Spinal cord (tissue), 10 donors: Measurements from ENCODE around the gene TMEM62. TPM values are rescaled to one million over a fixed set of nuclear protein-coding genes. Genes with fewer than 3 reads are reported as not detected.

Experiments
- DNase-seq, 6 donors: peaks; one replicate each; pipeline versions ENCODE4 v3.0.0 to v3.0.0-alpha.2; 2013 to 2015; ENCODE audit warnings: low spot score in 6 of 6, low read depth in 4 of 6
- H3K27ac ChIP-seq: one replicate; pipeline ENCODE4 v1.5.1; 2013; ENCODE audit warnings: low read depth, low read length, control low read depth
- H3K27me3 ChIP-seq: one replicate; pipeline ENCODE4 v1.6.1; 2013; ENCODE audit warnings: low read length; ENCODE audit not compliant: control insufficient read depth, insufficient read depth
- H3K36me3 ChIP-seq: one replicate; pipeline ENCODE4 v1.6.1; 2013; ENCODE audit warnings: low read length; ENCODE audit not compliant: control insufficient read depth, insufficient read depth
- H3K4me1 ChIP-seq: one replicate; pipeline ENCODE4 v1.6.1; 2013; ENCODE audit warnings: low read length; ENCODE audit not compliant: control insufficient read depth, insufficient read depth
- H3K4me3 ChIP-seq: one replicate; pipeline ENCODE4 v1.5.1; 2013; ENCODE audit warnings: low read depth, low read length, control low read depth
- H3K9me3 ChIP-seq: one replicate; pipeline ENCODE4 v1.6.1; 2013; ENCODE audit warnings: low read length; ENCODE audit not compliant: control insufficient read depth, insufficient read depth
- WGBS: methylation state at CpG from one replicate; pipeline ENCODE4 v1.1.5; 2013; ENCODE audit warnings: missing lambda C conversion rate; ENCODE audit not compliant: insufficient coverage; 5-methylcytosine and 5-hydroxymethylcytosine counted together
- polyA plus RNA-seq, 2 donors: library from polyadenylated mRNA; unstranded; fragments of 120-200 nt; gene quantifications; one replicate each; pipeline ENCODE4 v1.2.1, GENCODE V29; 2013; ENCODE audit not compliant: insufficient read length in 2 of 2
- total RNA-seq, 2 donors: library from RNA; depleted of rRNA in 1 of 2; stranded (reverse); fragments of 120-200 nt in 1 of 2; fragments of >200 nt in 1 of 2; gene quantifications; one replicate each; pipeline versions ENCODE4 v1.2.3 to v1.2.4, GENCODE V29; 2013 to 2014
- donor health status: healthy.

The TMEM62 gene
- total and polyA plus RNA-seq, 4 donors, result 14.8 to 28.3 (median 25.2) TPM

GRCh38 chr15:43212951-43213350 lies 79.6 kb downstream of the TMEM62 start:
- Histone ChIP-seq H3K4me3 (no peak overlapping the region), H3K27ac (no peak overlapping the region), H3K36me3 (no peaks in the 10 kb centered on the region), H3K27me3 (no peaks in the 10 kb centered on the region), H3K9me3 (no peaks in the 10 kb centered on the region), H3K4me1 (no peaks in the 10 kb centered on the region)
- no peak for DNase-seq

GRCh38 chr15:43213466-43213865 lies 80.1 kb downstream of the TMEM62 start:
- Histone ChIP-seq H3K4me1 (no peaks in the 10 kb centered on the region), H3K4me3 (no peak overlapping the region), H3K27me3 (no peaks in the 10 kb centered on the region), H3K36me3 (no peaks in the 10 kb centered on the region), H3K9me3 (no peaks in the 10 kb centered on the region), H3K27ac (no peak overlapping the region)
- WGBS, result 74% methylated on average over 5 of the region's 5 CpGs
- DNase-seq, result no peak

GRCh38 chr15:43214169-43214568 lies 80.8 kb downstream of the TMEM62 start:
- Histone ChIP-seq H3K27me3 (no peaks in the 10 kb centered on the region), H3K36me3 (no peaks in the 10 kb centered on the region), H3K4me1 (no peaks in the 10 kb centered on the region), H3K27ac (no peak overlapping the region), H3K9me3 (no peaks in the 10 kb centered on the region), H3K4me3 (no peak overlapping the region)
- 65% methylated on average over 8 of the region's 8 CpGs for WGBS
- DNase-seq, result no peak

GRCh38 chr15:43214592-43215295 lies 81.4 kb downstream of the TMEM62 start:
- Histone ChIP-seq H3K4me1 (no peaks in the 10 kb centered on the region), H3K9me3 (no peaks in the 10 kb centered on the region), H3K4me3 (no peak overlapping the region), H3K27me3 (no peaks in the 10 kb centered on the region), H3K36me3 (no peaks in the 10 kb centered on the region), H3K27ac (no peak overlapping the region)
- 75% methylated on average over 1 of the region's 6 CpGs for WGBS
- no peak for DNase-seq

- no peak overlapping the region for H3K27ac ChIP-seq
- H3K4me3 ChIP-seq, result no peak overlapping the region
- no peaks in the 10 kb centered on the region for H3K4me1 ChIP-seq
- no peaks in the 10 kb centered on the region for H3K9me3 ChIP-seq
- no peaks in the 10 kb centered on the region for H3K36me3 ChIP-seq
- H3K27me3 ChIP-seq, result no peaks in the 10 kb centered on the region
- no peak for DNase-seq
- WGBS, result 88% methylated on average over 3 of the region's 7 CpGs
Measured at GRCh38 chr15:43215961-43216360, 82.6 kb downstream of the TMEM62 start.

- 43% methylated on average over 8 of the region's 13 CpGs for WGBS
- Histone ChIP-seq H3K27ac (no peak overlapping the region), H3K9me3 (no peaks in the 10 kb centered on the region), H3K4me3 (no peak overlapping the region), H3K36me3 (no peaks in the 10 kb centered on the region), H3K4me1 (no peaks in the 10 kb centered on the region), H3K27me3 (no peaks in the 10 kb centered on the region)
- DNase-seq, result peak in 1 of 6 donors; percentile 3
Measured at GRCh38 chr15:43218908-43219706, 85.7 kb downstream of the TMEM62 start.

GRCh38 chr15:43219929-43220928 lies 86.8 kb downstream of the TMEM62 start:
- no peak for DNase-seq
- H3K4me3 ChIP-seq, result no peak overlapping the region
- H3K36me3 ChIP-seq, result no peaks in the 10 kb centered on the region
- H3K27me3 ChIP-seq, result no peaks in the 10 kb centered on the region
- H3K4me1 ChIP-seq, result no peaks in the 10 kb centered on the region
- WGBS, result 85% methylated on average over 15 of the region's 16 CpGs
- no peaks in the 10 kb centered on the region for H3K9me3 ChIP-seq
- H3K27ac ChIP-seq, result no peak overlapping the region

GRCh38 chr15:43220991-43221403 lies 87.6 kb downstream of the TMEM62 start, which contains the start of gene EPB42:
TSS of gene EPB42 (minus strand) at chr15:43221018. CDS start at chr15:43220825, 193 bp downstream.
- no peaks in the 10 kb centered on the region for H3K27me3 ChIP-seq
- no peak within 1 kb of the TSS for H3K27ac ChIP-seq
- no peak within 1 kb of the TSS for H3K4me3 ChIP-seq
- DNase-seq, result no peak
- WGBS, result 74% methylated on average over 2 of the region's 3 CpGs
- H3K9me3 ChIP-seq, result no peaks in the 10 kb centered on the region
- no peaks in the 10 kb centered on the region for H3K4me1 ChIP-seq
- H3K36me3 ChIP-seq, result no peaks in the 10 kb centered on the region

GRCh38 chr15:43221422-43221821 lies 88.0 kb downstream of the TMEM62 start:
- Histone ChIP-seq H3K27ac (no peak overlapping the region), H3K9me3 (no peaks in the 10 kb centered on the region), H3K4me1 (no peaks in the 10 kb centered on the region), H3K4me3 (no peak overlapping the region), H3K36me3 (no peaks in the 10 kb centered on the region), H3K27me3 (no peaks in the 10 kb centered on the region)
- no CpG with 5 or more reads among the region's 1 CpG for WGBS
- DNase-seq, result no peak
